CD4-positive, alpha-beta T cell treated with Interleukin-12 subunit alpha and Interleukin-12 subunit beta, for 1 hour (primary cell): ENCODE measurements around the gene PDK2.

Source experiments
- DNase-seq: peaks from one replicate; pipeline ENCODE4 v3.0.0-alpha.2; 2020

PDK2 gene

DNA sequence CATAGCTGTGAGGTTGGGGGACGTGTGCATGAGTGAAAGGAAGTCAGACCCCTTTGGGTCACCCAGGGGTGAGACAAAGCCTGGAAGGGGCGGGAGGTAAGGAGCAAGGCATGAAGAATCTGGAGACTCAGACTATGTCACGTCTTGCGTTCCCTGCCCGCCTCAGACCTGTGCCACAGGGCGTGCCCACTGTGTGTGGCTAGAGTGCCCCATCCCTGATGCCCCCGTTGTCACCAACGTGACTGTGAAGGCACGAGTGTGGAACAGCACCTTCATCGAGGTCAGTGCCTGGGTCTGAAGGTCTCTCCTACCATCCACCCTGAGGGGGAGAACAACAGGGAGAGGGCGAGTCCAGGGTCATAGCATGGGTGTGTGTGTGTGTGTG, 15.1 kb upstream of the PDK2 start:
- DNase-seq = no peak

DNA sequence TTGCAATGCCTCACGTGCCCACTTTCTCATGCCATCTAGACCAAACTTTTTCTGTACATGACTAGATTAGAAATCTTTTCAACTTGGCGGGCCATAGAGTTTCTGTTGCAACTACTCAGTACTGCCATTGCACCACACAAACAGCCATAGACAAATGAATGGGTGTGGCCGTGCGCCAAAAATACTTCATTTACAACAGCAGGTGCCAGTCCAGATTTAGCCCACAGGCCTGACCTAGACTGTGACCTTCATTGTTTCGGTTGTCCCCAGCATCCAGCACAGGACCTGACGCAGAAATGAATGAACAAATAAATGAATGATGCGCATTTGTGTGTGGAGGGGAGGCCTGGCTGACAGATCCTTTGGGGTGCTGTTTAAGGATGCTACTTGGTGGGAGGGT, 14.3 kb upstream of the PDK2 start:
- DNase-seq = no peak

DNA sequence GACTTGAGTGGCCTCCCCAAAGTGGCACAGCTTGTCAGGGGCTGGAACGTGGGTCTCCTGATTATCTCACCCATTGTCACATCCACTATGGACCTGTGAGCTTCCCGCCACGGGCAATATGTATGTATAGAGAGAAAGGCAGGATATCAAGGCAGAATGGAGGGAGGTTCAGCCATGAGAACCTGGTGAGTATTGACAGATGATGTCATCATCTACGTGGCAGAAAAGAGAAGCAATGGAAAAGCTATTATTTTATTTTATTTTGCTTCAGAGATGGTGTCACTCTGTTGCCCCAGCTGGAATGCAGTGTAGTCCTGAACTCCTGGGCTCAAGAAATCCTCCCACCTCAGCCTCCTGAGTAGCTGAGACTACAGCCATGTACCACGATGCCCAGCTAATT, 13.4 kb upstream of the PDK2 start:
- DNase-seq = no peak

DNA sequence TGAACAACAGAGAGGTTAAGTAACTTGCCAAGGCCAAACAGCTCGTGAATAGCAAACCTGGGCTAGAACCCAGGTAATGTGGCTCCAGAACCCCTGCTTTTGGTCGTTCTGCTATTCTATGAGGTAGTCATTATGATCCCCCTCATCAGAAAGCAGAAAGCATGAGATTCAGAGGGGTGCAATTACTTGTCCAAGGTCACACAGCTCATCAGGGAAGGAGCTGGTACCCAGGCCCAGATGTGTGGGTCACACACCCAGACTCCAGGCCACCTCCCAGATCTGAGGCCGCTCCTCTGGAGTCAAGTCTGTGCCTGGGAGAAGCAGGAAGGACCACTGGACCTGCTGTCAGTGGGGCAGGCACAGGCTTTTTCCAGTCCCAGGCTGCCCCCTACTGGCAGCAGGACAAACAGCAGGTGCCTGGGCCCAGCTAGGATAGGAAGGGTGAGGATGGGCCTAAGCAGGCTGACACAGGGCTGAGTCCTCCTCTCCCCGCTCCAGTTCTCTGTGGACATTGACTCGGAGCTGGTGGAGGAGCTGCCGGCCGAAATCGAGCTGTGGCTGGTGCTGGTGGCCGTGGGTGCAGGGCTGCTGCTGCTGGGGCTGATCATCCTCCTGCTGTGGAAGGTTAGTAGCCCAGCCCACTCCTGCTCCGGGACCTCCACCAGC, 7.8 kb upstream of the PDK2 start:
- peak; percentile 80 for DNase-seq

DNA sequence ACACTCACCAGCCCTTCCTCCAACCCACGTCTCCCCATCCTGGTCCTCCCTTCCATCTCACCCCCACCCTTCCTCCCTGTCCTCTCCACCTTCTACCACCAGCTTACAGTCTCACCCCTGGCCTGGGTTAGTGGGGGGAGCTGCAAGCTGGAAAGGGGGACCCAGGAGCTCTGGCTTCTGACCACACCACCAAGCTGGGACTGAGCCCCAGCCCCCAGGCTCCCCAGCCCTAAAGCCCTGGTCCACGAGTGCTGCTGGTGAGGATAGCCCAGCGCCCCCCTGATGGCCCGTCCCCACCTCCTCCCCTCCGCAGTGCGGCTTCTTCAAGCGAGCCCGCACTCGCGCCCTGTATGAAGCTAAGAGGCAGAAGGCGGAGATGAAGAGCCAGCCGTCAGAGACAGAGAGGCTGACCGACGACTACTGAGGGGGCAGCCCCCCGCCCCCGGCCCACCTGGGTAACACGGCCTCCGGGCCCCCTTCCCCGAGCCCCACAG, 7.2 kb upstream of the PDK2 start:
- DNase-seq = no peak

DNA sequence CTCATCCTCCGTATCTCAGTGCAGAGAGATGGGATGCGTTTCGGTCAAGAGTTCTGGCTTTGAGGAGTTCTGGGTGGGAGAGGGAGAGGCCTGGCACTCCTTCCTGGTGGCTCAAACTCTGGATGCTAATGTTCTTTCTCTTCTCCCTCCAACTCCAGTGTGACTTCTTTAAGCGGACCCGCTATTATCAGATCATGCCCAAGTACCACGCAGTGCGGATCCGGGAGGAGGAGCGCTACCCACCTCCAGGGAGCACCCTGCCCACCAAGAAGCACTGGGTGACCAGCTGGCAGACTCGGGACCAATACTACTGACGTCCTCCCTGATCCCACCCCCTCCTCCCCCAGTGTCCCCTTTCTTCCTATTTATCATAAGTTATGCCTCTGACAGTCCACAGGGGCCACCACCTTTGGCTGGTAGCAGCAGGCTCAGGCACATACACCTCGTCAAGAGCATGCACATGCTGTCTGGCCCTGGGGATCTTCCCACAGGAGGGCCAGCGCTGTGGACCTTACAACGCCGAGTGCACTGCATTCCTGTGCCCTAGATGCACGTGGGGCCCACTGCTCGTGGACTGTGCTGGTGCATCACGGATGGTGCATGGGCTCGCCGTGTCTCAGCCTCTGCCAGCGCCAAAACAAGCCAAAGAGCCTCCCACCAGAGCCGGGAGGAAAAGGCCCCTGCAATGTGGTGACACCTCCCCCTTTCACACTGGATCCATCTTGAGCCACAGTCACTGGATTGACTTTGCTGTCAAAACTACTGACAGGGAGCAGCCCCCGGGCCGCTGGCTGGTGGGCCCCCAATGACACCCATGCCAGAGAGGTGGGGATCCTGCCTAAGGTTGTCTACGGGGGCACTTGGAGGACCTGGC, 6.0 kb upstream of the PDK2 start:
- no peak for DNase-seq

DNA sequence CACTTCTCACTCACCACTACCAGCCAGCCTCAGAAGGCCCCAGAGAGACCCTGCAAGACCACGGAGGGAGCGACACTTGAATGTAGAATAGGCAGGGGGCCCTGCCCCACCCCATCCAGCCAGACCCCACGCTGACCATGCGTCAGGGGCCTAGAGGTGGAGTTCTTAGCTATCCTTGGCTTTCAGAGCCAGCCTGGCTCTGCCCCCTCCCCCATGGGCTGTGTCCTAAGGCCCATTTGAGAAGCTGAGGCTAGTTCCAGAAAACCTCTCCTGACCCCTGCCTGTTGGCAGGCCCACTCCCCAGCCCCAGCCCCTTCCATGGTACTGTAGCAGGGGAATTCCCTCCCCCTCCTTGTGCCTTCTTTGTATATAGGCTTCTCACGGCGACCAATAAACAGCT, 5.1 kb upstream of the PDK2 start:
- DNase-seq = no peak

DNA sequence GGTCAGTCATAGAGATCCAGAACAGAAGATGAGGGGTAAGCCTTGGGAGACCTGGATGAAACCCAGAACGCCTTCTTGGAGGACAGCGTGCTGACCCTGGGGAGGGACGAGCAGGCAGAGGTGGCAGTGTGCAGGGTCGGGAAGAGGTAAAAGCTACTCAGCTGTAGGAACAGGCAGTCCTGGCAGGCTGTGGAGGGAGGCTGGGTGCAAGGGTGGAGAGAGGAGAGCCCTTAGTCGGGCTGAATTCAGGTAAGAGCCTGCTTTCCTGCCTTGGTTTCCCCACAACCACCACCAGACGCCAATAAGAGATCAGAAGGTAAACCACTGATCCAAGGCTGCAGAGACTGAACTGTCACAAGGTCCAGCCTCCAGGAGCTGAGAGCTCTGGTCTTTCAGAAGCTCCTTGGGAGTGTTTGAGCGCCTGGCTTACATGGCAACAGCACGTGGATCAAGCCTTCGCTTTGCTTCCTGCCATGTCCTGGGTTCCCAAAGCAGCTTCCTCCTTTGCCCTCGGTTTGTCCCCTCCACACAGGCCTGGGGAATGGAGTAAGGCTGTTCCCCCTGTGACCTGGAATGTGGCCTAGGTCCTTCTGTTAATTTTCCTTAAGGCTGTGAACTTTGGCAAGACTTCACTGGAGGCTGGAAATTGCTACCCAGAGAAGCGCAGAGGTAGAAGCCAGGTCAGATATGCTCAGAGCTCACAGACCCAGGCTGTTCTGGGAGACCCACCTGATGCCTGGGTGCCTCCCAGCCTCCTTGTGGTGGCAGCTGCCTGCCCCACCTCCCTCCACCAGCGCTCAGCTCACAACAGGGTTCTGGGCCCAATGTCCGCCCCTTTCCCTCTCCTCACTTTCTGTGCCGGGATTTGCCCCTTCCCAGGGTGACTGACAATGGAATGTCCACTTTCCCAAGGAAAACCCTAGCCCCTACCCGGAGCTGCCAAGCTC, 3.9 kb upstream of the PDK2 start:
- DNase-seq = no peak

DNA sequence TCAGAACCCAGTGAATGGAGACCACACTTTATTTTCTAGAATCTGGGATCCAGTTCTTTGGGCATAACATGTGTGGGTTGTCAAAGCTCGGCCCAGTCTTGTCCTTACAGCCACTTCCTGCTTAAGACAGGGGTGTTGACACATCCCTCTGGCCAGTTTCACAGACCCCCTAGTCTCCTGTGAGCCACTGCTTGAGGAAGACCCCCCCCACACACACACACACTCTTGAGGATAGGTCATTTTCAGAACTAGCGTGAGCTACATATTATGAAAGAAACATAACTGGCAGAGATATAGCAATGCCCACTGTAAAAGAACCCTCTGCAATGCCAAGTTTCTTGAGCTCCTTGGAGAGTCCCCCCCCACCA, 3.2 kb upstream of the PDK2 start:
- DNase-seq = no peak

DNA sequence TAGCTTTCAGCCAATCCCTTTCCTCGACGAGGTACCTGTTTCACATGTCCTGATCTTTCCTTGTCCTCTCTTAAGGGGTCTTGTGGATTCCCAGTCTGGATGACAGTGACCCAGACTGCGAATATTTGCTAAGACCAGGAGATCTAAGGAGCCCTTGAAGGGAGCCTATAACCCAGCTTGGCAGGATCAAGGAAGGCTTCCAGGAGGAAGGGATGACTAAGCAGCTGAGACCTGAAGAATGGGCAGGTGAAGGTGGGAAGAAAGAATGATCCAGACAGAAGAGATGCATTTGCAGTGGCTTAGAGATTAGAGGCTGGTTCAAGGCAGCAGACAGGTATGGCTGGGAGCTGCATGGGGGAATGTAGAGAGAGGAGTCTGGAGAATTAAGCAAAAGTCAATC, 1.9 kb upstream of the PDK2 start:
- no peak for DNase-seq

DNA sequence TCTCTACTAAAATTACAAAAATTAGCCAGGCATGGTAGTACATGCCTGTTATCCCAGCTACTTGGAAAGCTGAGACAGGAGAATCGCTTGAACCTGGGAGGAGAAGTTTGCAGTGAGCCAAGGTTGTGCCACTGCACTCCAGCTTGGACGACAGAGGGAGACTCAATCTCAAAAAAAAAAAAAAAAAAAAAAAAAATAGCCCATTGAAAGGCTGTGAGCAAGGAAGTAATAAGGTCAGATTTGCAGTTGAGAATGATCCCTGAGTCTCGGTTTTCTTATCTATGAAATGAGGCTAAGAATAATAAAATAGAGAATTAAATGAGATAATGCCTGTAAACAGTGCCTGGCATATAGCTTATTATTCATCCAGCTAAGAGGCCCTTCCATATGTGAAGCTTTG, 1.3 kb upstream of the PDK2 start:
- no peak for DNase-seq

DNA sequence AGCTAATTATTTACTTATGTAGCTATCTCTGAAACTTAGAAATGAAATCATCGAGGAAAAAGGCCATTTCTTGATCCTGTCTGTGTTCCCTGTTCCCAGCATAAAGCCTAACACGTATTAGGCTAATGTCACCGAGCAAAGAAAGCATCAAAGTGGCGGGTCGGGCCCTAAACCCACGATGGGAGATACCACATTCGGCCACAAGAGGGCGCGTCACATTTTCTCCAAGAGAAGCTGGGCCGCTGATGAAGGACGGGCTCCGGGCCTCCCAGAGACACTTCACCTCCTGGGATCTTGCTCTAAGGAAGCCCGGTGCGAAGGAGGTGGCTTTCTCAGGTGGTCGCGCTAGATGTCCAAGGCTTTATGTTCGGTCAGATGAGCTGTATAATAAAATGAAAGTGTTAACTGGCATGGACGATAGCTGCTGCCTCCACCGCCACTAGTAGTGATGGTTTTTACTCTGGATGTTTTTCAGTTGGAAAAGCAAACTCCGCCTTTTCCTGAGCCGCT, 853 bp upstream of the PDK2 start:
- DNase-seq = peak; percentile 90

DNA sequence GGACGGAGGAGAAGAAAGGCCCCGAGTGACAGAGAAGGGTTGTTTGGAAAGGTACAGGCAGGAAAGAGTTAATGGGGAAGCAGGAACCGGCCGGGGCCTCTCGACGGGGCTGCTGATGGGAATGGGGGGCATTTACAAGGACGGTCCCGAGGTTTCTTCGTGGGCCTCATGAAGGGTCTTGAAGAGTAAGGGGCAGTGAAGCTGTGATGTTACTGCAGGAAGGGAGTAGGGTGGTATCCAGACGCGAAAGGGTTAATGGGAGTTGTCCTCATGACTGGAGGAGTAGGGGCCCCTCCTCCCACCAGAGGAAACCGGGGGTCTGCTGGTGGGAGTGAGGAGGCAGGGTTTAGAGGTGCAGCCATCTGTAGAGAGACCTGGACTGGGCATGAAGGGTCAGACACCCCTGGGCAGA, 481 bp downstream of the PDK2 start:
- no peak for DNase-seq

DNA sequence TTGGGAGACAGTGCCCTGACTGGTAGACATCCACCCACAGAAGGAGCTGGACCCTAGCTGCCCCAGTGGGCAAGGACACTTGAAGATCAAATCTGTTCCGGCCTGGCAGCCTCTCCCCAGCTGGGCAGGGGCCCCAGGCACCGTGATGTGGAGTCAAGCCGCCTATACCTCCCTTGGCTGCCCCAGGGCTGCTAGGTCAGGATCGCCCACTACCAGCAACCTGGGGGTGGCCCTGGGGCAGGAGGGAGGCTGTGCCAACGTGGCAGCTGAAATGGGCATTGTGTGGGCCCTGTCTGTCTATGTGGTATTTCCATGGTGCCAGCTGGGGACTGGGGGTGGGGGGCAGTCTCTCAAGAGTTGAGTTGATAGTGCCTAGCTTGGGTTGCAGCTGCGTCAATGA, 941 bp downstream of the PDK2 start:
- DNase-seq = no peak

DNA sequence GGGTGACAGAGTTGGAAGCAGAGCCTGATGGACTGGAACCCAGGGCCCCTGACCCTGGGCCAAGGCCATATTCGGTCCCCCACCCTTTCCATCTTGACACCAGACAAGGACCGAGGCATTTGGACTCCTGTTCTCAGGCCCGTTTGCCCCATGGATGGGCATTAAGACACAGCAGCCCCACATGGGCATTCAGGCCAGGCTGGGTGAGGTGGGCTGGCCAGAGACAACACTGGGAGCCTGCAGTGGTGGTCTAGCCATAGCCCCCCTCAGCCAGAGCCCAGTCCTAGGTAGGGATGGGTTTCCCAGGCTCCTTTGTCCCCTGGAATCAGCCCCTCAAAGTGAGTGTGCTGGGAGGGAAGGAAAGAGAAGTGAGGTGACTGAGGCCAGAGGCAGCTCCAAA, 1.6 kb downstream of the PDK2 start:
- DNase-seq = no peak

DNA sequence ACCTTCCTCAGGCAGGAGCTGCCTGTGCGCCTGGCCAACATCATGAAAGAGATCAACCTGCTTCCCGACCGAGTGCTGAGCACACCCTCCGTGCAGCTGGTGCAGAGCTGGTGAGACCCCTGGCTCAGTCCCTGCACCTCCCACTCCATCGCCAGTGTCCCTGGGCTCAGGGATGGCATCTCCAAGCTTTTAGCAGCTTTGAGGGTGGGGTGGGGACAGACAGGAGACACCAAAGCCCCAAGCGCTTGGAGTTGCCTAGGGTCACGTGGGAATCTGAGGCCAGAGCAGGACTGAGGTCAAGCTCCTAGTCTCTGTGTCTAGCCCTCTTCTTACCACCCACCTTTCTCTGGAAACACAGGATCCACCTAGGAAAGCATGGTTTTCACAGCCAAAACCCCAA, 2.3 kb downstream of the PDK2 start:
- no peak for DNase-seq

DNA sequence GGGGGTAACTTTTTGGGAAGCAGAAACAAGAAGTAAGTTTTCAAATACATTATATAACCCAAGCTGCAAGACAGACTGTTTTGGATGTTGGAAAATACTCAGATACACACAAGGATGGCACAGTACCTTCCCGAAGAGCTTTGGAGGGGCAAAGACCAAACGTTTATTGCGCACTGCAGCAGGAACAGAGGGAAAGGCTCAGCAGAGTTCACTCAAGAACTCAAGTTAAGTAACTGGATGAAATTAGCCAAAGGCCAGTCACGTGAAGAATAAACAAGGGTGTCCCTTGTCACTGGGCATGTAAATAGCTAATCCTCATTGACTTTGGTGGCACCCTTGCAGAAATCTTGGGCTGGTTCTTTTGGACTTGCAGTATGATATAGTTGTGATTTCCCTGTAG, 2.8 kb downstream of the PDK2 start:
- no peak for DNase-seq

DNA sequence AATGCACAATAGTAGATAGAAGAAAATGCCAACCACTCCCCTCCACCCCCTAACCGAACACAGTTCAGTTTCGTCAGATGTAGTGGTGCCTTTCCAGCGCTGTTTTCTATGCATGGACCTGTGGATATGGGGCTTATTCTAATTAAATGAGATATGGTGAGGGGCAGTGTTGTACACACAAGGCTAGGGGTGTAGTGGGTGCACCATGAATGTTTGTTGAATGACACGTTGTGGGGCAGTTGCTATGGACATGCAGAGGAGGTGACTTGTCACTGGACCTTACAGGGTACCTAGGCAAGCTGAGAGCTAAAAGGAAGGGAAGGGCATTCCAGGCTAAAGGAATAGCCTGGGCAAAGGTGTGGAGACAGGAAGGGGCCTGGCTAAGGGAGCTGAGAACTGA, 3.4 kb downstream of the PDK2 start:
- no peak for DNase-seq

DNA sequence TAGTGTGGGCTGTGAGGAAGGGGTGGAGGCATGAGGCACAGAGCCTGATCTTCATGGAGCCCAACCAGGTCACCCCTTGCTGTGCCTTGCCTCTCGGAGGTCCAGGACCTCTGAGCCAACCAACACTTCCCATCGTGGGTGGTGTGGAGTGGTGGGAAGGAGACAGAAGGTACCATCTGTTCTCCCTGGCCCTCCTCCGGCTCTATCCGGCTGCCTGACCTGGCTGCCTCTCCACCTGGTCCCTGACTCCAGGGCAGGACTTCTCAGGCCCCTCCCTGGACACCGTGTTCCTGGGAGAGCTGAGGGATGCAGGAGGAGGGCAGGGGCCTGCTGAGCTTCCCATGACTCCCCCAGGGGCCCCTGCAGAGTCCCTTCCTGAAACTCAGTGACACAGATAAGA, 3.9 kb downstream of the PDK2 start:
- no peak for DNase-seq

DNA sequence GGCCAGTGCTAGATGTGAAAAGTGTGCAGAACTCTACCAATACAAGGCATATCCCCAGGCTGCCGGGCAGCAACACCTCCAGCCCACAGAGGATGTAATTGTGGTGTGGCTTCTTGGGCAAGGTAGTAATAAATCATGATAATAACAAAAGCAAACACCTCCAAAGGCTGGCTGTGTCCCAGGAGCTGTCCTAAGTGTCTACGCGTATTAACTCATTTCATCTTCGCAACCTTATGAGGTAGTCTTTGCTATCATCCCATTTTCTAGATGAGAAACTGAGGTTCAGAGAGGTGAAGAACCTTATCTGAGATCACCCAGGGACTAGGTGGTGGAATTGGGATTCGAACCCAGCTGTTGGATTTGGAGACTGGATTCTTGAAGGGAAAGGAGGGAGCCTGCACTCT, 5.3 kb downstream of the PDK2 start:
- DNase-seq = no peak

DNA sequence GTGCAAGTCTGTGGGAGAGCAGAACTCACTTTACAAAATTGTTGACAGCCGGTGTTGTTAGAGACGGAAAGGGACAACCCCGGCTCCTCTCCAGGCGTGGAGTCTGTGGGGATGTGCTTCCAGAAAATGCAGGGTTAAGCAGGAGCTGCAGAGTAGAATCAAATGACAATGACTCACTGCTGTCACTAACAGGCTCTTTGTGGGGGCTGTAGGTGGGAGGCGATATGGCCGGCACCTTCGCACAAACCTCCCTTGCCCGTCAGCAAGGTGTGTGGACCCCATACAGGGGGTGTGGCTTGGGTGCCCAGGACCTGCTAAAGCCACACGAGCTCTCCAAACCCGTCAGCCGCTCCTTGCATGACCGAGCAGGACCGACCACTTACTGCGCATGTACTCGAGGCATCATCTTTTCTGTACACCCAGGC, 5.8 kb downstream of the PDK2 start:
- no peak for DNase-seq

DNA sequence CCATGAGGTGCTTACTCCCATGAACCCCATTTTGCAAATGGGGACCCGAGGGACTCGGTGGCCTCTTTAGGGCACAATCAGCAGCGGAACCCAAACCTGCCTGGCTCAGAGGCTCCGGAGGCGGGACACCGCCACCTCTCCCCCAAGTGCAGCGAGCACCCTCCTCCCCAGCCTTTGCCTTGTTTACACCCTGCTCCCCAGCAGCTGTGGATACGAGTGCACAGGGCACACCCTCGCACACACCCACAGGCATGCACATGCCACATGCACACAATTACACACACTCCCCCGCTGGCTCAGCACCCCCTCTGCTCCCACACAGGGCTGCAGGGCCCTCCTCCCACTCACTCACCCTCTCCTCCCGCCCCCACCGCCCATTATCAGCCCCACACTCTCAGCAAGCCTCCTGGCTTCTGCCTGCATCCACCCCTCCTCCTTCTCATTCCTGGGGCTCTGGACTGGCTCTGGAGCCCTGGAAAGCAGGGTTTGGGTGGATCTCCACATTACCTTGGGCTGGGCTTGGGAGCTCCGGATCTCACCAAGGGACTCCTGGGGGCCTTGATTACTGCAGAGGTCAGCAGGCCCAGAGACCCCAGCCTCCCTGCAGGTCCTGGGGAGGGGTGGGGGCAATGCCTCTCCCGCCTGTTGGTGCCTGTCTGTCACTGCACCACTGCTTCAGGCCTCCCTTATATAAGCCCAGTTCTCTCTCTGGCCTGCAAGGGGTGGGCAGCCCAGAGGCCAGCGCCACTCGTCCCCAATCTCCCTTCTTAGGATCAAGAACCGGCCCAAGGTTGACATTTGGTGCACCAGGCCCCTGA, 6.4 kb downstream of the PDK2 start:
- no peak for DNase-seq
